GM18511 (cell line): ENCODE results near the gene PSMC5.
A peak's percentile ranks its signal among the peaks of the same experiment; 100 is the strongest.

Experiments
- ATAC-seq: cut with Tn5 transposase; IDR thresholded peaks from one replicate; pipeline ENCODE4 v1.9.1; 2021; ENCODE audit warnings: mild to moderate bottlenecking, moderate library complexity; ENCODE audit not compliant: unreplicated experiment

PSMC5 gene

DNA sequence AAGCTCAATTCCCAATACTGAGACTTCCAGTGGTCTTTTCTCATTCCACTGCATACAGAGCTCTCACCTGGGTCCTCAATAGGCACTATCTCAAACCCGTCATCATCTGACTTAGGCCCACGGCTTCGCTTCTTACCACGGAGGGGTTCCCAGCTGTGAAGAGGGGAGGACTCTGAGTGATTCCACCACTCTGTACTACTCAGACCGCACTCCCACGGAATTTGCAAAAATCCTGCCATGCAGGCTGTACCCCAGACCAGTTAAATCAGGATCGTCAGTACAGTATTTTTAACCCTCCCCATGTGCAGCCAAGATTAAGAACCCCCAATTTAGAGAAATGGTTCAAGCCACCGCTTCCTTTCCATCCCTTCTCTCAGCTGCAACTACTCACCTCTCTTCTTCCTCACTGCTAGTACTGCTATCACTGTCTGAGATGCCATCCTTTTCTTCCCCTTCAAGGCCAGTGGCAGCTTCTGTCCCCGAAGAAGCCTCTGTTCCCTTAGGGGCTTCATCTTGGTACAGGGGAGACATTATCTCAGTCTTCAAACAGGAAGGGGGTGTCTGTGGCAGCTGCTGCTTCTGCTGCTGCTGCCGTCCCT, 6.2 kb upstream of the PSMC5 start:
- no peak for ATAC-seq

GRCh38 chr17:63821804-63822203, 5.4 kb upstream of the PSMC5 start:
- no peak for ATAC-seq

DNA sequence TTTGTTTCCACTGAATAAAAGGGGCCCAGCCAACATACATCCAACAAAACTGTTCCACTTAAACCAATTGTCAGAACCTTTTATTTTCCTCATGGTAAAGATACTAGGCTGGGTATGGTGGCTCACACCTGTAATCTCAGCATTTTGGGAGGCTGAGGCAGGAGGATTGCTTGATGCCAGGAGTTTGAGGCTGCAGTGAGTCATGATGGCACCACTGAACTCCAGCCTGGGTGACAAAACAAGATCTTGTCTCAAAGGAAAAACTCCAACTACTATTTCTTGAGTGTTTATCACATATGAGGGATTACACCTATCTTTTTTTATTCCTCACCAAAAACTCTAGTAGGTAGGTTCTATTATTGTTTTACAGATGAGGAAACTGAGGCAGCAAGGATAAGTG, 4.7 kb upstream of the PSMC5 start:
- no peak for ATAC-seq

GRCh38 chr17:63823659-63824331, 3.4 kb upstream of the PSMC5 start:
- no peak for ATAC-seq

DNA sequence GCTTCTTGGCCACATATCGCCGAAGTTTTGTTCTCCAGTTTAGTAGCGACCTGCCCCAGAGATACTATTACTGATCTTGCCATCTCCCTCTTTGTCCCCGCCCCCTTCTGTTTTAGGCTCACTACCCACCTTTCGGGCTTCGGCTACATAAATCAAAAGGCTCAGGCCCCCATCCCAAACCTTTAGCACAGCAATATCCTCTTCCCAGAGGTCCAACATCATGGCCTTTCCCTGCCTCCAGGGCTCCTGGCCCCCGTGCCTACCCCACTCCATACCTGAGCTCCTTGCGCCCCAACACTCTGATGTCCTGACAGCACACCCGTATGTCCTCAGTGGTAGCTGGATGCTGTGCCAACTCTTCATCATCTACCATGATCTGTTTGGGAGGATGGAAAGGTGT, 2.9 kb upstream of the PSMC5 start:
- no peak for ATAC-seq

DNA sequence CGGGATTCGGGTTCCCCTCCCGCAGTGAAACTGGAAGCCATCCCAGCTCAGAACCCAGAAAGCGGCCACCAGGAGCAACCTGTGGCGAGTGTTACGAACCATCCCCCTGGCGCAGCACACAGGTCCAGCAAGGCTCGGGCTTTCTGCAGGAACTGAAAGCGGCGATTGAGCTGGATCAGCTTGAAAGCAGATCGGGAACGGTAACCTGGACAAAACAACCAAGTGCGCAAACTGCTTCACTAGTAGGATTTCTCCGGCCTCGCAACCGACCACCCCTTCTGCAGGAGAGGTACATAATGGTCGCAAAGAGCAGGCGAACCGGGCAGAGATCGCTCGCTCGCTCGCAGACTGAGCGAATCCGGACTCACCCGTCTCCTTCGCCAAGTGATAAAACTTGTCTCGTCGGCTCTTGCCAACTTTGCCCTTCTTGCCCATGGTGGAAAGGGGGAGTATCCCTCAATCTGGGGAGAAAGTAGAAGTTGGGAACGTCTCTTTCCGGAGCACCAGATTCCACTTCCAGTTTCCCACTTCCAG, 696 bp upstream of the PSMC5 start:
- peak; percentile 3 for ATAC-seq

GRCh38 chr17:63827801-63828221, 580 bp downstream of the PSMC5 start:
- no peak for ATAC-seq

GRCh38 chr17:63828936-63829335, 1.7 kb downstream of the PSMC5 start:
- ATAC-seq: no peak

DNA sequence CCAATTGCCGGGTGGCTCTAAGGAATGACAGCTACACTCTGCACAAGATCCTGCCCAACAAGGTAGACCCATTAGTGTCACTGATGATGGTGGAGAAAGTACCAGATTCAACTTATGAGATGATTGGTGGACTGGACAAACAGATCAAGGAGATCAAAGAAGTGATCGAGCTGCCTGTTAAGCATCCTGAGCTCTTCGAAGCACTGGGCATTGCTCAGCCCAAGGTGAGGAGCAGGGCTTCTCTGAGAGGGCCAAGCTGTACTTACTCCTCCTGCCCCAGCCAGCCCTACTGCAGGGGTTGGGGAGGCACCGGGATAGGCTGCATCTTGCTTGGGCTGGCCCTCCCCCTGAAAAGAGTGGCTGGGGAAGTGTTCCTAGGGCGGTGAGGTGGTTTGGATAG, 3.0 kb downstream of the PSMC5 start:
- no peak for ATAC-seq

DNA sequence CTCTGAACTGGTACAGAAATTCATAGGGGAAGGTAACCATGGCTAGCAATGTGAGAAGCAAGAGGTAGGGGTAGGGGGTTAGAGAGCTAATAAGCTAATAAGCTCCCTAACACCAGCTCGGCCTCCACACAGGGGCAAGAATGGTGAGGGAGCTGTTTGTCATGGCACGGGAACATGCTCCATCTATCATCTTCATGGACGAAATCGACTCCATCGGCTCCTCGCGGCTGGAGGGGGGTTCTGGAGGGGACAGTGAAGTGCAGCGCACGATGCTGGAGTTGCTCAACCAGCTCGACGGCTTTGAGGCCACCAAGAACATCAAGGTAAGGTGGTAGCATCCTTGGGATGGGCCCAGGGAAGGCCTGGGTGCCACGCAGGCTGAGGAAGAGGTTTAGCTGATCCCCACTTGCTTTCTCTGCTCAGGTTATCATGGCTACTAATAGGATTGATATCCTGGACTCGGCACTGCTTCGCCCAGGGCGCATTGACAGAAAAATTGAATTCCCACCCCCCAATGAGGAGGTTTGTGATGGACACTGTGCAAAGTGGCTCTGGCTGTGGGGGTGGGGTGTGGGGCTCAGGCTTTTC, 3.8 kb downstream of the PSMC5 start:
- ATAC-seq: no peak

GRCh38 chr17:63831505-63831904, 4.3 kb downstream of the PSMC5 start:
- no peak for ATAC-seq

GRCh38 chr17:63832014-63832413, 4.8 kb downstream of the PSMC5 start:
- no peak for ATAC-seq

- ATAC-seq: no peak
These were observed 5.2 kb downstream of the PSMC5 start for GRCh38 chr17:63832455-63832854.

DNA sequence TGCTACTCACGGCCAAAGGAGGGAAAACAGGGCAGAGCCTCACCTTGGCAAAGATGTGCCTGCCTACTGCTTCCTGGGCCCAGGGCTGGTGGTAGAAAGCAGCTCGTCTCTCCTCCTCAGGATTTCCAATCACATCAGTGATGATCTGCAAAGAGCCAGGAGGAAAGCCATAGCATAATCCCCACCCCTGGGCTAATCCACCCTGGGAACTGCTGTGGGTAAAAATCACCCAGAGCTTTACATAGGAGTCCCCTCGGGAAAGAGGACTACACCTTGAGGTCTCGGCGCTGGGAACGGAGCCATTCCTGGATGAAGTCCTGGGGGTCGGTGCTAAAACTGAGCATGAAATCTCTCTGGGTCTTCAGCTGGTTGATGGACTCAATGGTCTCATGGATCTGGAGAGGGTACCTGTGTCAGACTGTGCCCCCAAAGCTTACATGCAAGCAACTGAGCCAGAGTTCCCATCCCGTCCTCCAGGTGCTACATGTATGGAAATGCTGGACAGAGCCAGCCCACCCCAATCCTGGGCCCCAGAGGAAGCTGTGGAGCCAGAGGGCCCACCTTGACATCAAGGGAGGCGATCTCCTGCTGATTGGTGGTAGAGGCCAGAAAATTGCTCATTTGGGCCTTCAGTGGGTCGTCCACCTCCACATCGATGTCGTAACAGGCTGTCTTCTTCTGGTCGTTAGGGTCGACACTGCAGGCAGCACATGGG, 6.0 kb downstream of the PSMC5 start:
- no peak for ATAC-seq

- no peak for ATAC-seq
These were observed 6.6 kb downstream of the PSMC5 start for GRCh38 chr17:63833741-63834373.

- peak; percentile 69 for ATAC-seq
These were observed 7.4 kb downstream of the PSMC5 start for GRCh38 chr17:63834431-63835166.

DNA sequence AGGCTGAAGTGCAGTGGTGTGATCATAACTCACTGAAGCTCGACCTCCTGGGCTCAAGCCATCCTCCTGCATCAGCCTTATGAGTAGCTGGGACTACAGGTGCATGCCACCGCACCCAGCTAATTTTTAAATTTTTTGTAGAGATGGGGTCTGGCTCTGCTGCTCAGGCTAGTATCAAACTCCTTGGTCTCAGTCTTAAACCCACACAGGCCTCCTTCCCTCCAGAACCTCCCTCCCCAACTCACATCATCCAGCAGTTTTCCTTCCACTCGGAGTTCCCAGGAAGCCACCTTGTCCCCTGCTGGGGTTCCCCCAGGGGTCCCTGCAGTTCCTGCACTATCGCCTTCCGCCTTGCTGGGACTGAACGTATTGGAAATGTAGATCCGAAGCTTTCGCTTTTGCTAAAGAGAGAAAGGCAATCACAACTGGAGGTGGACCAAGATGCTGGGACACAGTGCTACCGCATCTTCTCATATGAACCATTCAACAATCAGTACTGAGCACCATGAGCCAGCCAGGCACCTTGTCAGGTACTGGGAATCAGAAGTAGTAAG, 8.0 kb downstream of the PSMC5 start:
- ATAC-seq: no peak

DNA sequence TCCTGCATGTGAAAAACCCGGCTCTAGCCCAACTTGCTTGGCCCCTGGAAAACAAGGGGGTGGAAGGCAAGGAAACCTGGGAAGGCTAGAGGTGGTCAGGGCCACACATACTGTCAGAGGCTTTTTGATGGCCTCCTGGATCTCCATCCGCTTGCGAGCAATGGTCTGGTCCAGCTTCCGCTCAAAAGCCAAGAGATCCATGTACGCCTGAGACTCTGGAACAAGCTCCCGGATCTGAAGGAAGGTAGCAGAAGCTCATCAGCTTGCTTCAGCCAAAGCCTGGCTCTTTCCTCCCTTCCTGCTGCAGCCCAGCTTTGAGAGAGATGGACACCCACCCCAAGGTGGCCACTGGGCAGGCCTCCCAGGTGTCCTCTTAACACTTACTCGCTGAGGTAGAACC, 9.6 kb downstream of the PSMC5 start:
- no peak for ATAC-seq

DNA sequence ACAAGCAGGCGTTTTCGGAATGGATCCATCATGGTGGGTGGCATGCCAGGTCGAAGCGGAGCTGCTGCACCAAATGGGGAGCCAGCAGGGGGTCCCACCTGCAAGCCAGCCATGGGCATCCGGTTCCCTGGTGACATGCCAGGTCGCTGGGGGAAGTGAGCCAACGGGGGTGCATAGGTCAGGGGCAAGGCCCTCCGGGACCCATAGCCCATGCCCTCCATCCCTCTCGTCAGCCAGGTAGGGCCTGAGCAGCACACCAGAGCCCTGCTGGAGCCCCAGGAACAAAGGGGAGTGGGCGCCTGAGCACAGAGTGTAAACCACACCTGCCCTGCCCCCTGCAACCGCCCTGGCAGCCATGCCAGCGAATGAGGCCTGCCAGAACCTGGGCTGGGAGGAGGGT, 10.2 kb downstream of the PSMC5 start:
- no peak for ATAC-seq

GRCh38 chr17:63837962-63838600, 10.8 kb downstream of the PSMC5 start:
- no peak for ATAC-seq
